GM21526 (cell line): ENCODE measurements around the gene MAN2C1.
"Not testable (repeated sequence)": the region's sequence is repeated elsewhere in the genome, so short reads cannot be mapped to it uniquely, and the experiment has no call there.

Source experiments
- ATAC-seq: cut with Tn5 transposase; IDR thresholded peaks from one replicate; pipeline ENCODE4 v1.9.1; 2021; ENCODE audit warnings: moderate library complexity; ENCODE audit not compliant: unreplicated experiment, low FRiP score

Gene MAN2C1

DNA sequence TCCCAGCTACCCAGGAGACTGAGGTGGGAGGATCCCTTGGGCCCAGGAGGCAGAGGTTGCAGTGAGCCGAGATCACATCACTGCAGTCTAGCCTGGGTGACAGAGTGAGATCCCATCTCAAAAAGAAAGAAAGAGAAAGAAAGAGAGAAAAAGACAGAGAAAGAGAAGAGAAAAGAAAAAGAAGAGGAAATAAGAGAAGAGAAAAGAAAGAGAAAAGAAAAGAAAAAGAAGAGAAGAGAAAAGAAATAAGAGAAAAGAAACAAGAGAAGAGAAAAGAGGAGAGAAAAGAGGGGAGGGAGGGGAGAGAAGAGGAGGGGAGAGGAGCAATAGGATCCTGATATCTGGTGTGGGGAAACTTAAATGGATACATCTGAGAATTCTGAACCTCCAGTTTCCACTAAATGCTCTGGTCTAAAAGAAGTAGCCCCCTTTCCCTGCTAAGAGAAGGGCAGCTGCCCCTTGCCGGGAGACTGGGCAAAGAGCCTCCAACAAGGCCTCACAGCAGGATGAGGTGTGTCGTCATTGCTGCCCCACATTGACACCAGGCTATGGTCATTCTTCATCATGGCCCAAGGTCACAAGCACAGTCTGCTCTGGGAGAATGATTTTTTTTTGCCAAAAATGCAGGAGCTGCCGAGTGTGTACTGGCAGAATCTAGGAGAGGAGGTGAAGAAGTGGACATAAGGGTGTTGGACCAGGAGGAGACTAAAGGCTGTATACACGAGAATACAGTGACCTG lies 53.7 kb downstream of the MAN2C1 start:
- no peak for ATAC-seq

DNA sequence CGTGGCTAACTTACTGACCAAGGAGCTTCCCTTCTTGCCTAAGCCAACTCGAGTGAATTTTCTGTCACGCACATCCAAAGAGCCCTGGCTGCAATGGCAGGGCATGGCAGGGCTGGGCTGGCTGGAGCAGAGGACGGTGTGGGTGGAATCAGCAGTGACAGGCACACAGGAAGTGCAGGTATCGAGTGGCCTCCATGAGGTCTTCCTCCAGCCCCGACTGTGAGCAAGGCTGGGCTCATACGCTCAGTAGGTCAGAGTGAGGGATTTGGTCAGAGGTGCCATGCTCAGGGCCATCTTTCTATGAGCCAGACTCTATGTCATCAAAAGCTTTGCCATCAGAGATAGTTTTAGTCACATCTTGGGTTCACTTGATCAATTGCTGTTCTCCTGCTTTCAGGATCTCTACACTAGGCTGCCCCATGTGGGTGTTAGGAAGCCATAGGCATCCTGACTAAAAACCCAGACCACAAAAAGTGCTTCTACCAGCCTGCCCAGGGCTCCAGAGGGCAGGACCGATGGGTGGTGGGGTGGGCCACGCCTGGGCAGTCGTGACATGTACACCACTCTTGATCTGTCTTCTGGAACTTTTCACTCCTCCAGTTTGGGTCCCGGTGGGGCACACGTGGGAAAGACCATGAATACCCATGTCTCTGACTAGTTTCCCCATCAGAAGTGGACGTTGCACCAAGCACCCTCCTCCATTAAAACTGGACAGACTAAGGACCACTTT lies 55.1 kb downstream of the MAN2C1 start:
- ATAC-seq = no peak

DNA sequence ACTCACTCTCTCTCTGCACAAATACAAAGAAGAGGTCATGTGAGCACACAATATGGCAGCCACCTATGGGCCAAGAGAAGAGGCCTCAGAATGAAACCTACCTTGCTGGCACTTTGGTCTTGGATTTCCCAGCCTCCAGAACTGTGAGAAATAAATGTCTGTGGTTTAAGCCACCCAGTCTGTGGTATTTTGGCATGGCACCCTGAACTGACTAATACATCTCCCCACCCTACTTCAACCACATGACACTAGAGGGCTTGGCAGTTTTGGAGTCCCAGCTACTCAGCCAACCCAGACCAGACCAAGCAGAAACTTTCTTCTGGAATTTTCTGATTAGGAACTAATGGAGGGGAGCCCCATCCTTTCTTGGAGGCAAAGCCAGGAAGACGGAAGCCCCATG lies 55.9 kb downstream of the MAN2C1 start:
- not testable (repeated sequence) for ATAC-seq

DNA sequence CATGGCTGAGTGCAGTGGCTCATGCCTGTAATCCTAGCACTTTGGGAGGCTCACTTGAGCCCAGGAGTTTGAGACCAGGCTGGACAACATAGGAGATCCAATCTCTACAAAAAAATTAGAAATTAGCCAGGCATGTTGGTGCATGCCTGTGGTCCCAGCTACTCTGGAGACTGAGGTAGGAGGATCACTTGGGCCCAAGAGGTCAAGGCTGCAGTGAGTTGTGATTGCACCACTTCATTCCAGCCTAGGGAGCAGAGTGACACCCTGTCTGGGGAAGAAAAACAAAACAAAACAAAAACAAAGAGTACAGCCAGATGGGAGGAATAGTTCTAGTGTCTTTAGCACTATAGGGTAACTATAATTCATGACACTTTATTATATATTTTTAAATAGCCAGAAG lies 58.7 kb downstream of the MAN2C1 start:
- no peak for ATAC-seq

DNA sequence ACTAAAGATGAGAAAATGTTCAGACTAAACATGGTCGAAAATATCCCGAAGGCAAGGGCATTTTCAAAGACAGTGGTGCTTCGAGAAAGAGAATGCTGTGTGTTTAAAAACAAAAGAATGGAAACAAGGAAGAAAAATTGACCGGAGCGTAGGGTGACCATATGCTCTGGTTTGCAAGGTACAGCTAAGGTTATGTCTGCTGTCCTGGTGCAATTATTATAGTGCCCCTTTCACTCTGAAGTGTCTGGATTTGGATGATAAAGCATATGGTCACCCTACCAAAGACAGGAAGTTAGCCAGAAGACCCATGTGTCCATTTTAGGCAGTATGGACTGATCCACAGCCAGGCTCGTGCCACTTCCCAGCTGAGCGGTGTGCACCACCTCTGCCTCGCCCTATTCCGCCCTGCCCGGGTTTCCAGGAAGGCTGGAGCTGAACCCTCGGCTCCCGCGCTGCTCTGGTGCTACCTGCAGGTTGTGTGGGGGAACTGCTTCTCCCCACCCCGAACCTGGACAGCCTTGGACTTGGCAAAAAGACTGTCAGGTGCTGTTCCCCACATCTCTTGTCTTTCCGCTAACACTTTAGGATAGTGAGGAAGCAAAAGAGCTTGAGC lies 60.5 kb downstream of the MAN2C1 start:
- ATAC-seq = no peak

DNA sequence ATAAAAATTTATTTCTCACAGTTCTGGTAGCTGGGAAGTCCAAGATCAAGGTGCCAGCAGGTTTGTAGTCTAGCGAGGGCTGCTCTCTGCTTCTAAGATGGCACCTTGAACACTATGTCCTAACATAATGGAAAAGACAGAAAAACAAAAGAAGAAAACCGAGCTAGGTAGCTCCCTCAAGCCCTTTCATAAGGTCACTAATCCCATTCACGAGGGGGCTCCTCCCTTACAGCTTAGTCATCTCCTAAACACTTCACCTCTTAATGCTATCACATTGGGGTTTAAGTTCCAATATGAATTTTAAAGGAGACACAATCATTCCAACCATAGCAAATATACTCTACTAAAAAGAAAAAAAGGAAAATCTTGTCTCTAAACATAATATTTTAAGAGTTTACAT lies 62.2 kb downstream of the MAN2C1 start:
- ATAC-seq = no peak
